RWPE1 (cell line): ENCODE results near the gene GATB.

Source experiments
- CTCF ChIA-PET: fragments of 350-600 bp; sonication (Branson Sonifier 250); formaldehyde crosslinking; extraction: SDS; loops from one replicate; lab custom pipeline; 2021; lab: Yijun Ruan, JAX
- POLR2A ChIA-PET: fragments of 400-600 bp; formaldehyde crosslinking; extraction: SDS; loops from one replicate; lab custom pipeline; 2020; ENCODE audit warnings: antibody characterized with exemption; ENCODE audit not compliant: low non-redundant PET; lab: Yijun Ruan, JAX
- DNase-seq: peaks from one replicate; pipeline ENCODE4 v3.0.0; 2012; ENCODE audit warnings: low spot score
- H3K27ac ChIP-seq: fragments of 450-650 bp; 2 replicates; pipeline ENCODE4 v1.5.1; 2017
- TF ChIP-seq, protein P1 (sequence below): fragments of 450-650 bp; conservative IDR thresholded peaks from 2 replicates; pipeline ENCODE4 v1.5.1; 2017; ENCODE audit warnings: low read depth, mild to moderate bottlenecking

The GATB gene

GRCh38 chr4:151660676-151661075, 100.1 kb downstream of the GATB start:
- TF ChIP-seq, protein P1, sequence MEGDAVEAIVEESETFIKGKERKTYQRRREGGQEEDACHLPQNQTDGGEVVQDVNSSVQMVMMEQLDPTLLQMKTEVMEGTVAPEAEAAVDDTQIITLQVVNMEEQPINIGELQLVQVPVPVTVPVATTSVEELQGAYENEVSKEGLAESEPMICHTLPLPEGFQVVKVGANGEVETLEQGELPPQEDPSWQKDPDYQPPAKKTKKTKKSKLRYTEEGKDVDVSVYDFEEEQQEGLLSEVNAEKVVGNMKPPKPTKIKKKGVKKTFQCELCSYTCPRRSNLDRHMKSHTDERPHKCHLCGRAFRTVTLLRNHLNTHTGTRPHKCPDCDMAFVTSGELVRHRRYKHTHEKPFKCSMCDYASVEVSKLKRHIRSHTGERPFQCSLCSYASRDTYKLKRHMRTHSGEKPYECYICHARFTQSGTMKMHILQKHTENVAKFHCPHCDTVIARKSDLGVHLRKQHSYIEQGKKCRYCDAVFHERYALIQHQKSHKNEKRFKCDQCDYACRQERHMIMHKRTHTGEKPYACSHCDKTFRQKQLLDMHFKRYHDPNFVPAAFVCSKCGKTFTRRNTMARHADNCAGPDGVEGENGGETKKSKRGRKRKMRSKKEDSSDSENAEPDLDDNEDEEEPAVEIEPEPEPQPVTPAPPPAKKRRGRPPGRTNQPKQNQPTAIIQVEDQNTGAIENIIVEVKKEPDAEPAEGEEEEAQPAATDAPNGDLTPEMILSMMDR, result no peak
- POLR2A ChIA-PET, result no interaction called here

DNA sequence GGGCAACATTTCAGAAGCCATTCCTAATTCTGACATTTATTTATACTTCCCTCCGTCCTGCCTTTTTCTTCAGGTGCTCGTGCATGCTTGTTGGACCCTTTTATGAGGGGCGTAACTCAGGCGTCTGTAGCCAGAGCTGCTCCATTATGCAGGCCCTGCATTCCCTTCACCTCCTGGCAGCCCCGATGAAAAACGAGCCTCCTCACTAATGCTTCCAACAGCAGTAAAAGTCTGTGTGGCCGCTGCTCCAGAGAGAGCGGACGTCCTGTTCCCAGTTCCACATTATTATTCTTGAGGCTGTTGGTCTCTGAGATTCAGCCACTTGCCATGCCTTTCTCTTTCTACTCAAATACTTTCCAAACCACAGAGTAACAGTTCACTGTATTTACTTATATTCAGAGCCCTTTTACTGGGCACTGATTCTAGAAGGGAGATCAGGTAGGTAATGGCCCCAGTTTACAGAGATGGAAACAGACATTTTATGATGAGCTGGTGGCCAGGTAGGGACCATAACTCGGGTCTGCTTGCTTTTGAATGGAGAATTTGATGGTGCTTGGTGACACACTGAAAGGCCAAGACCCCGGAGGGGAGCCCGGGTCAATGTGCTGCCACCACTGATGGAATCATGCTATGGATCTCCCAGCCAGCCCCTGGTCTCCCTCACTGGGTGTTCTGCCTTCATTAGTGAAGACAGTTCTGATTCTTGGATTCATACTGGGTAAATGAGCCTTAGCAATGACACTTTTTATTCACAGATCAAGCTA, 101.0 kb downstream of the GATB start:
- TF ChIP-seq, protein P1, result no peak
- CTCF ChIA-PET, result no interaction called here
- POLR2A ChIA-PET, result no interaction called here
- no peak overlapping the region for H3K27ac ChIP-seq
- DNase-seq, result no peak

More at GRCh38 chr4:151660676-151661075, 100.1 kb downstream of the GATB start:
- DNase-seq, result no peak
- CTCF ChIA-PET, result no interaction called here
- no peak overlapping the region for H3K27ac ChIP-seq

GRCh38 chr4:151658959-151659600, 101.7 kb downstream of the GATB start:
- ChIA-PET POLR2A (no interaction called here), CTCF (no interaction called here)
- DNase-seq, result no peak
- no peak overlapping the region for H3K27ac ChIP-seq
- TF ChIP-seq, protein P1, result no peak

DNA sequence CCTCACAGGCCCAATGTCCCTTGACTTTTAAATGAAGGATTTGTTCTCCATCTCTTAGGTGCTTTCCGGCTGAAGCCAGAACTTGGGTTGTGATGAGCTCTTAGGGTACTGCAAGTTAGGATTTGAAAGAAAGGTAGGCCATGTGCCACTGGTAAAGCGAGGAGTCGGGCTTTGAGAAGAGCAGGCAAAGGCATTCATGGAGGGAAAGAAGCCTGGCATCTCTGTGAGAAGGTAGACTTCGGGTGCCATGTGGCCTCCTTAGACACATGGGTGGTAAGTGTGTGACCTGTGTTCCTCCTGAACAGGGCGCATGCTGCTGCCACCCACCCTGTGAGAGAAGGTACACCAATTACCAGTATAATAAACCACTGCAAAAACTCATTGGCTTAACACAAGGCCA, 102.9 kb downstream of the GATB start:
- no peak overlapping the region for H3K27ac ChIP-seq
- CTCF ChIA-PET, result no interaction called here
- TF ChIP-seq, protein P1, result no peak
- POLR2A ChIA-PET, result no interaction called here
- no peak for DNase-seq

GRCh38 chr4:151656058-151656457, 104.7 kb downstream of the GATB start:
- no peak overlapping the region for H3K27ac ChIP-seq
- POLR2A ChIA-PET, result no interaction called here
- TF ChIP-seq, protein P1, result no peak
- CTCF ChIA-PET, result interaction anchor here (0.7 kb wide), 1 partner anchor 49 kb away, joined by 3 read pairs; no protein-coding TSS in a partner anchor
- DNase-seq, result no peak

DNA sequence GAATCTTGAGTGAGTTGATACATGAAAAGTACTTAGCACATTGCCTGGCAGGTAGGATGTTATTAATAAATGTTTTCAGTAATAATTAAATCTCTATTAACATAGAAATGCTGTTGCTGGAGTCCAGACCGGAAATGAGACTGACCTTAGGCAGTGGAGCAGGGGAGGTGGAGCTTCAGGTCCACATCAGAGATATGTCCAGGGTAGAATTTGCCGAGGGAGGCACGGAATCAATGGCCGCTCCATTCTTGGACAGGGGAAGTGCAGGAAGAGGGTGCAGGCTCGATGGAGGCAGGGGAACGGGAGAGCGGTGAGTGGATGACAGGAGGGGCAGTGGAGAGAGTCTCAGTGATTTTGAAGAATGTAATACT, 107.3 kb downstream of the GATB start:
- POLR2A ChIA-PET, result interaction anchor here (0.7 kb wide), 1 partner anchor 311 kb away, joined by 3 read pairs; no protein-coding TSS in a partner anchor
- CTCF ChIA-PET, result no interaction called here

More for the DNA sequence above, 107.3 kb downstream of the GATB start:
- no peak for DNase-seq
- H3K27ac ChIP-seq, result no peak overlapping the region
- TF ChIP-seq, protein P1, result no peak
